ENCODE data around the gene GPC3.

GRCh38 chrX:133685822-133686221 lies 299.6 kb downstream of the GPC3 start:
- TF ChIP-seq CTCF (tag by site-specific recombination; IDR thresholded peaks at IDR 0.05) (no peak), BCL11A (tag by site-specific recombination; IDR thresholded peaks at IDR 0.05; ENCODE audit: low read depth) (no peak), PRDM10 (tag by site-specific recombination; IDR thresholded peaks at IDR 0.05) (no peak), REPIN1 (tag by site-specific recombination; IDR thresholded peaks at IDR 0.05; ENCODE audit: low read depth) (no peak), ZNF561 (tag by site-specific recombination; IDR thresholded peaks at IDR 0.05; ENCODE audit: borderline replicate concordance) (no peak), ZNF114 (tag by site-specific recombination; IDR thresholded peaks at IDR 0.05) (no peak)

Data from HEK293 (cell line).